Calu3 (cell line): ENCODE data around the gene POLA1. TPM values are rescaled to one million over a fixed set of nuclear protein-coding genes. Genes with fewer than 3 reads are reported as not detected.

ENCODE experiments used
- BruUV-seq: library from RNA; stranded (reverse); fragments of 400-500 nt; replicated peaks from 2 replicates; lab custom pipeline; 2021; lab: Mats Ljungman, UMichigan
- CTCF ChIA-PET: fragments of 300-600 bp; sonication (Branson Sonifier 250); formaldehyde crosslinking; loops from one replicate; lab custom pipeline; 2022; ENCODE audit warnings: antibody characterized with exemption; lab: Charles Lee
- DNase-seq: peaks from one replicate; pipeline ENCODE4 v3.0.0; 2022
- H3K27ac Mint-ChIP-seq: one replicate; pipeline ENCODE4 v1.8.0; 2022; ENCODE audit warnings: mixed read lengths; ENCODE audit not compliant: unreplicated experiment
- H3K27me3 Mint-ChIP-seq: one replicate; pipeline ENCODE4 v1.8.0; 2022; ENCODE audit warnings: mixed read lengths; ENCODE audit not compliant: unreplicated experiment
- H3K36me3 Mint-ChIP-seq: one replicate; pipeline ENCODE4 v1.8.0; 2022; ENCODE audit warnings: mild to moderate bottlenecking, moderate library complexity, mixed read lengths; ENCODE audit not compliant: insufficient read depth, unreplicated experiment
- H3K4me1 Mint-ChIP-seq: one replicate; pipeline ENCODE4 v1.8.0; 2022; ENCODE audit warnings: mild to moderate bottlenecking, low read depth, mixed read lengths; ENCODE audit not compliant: unreplicated experiment
- H3K4me3 Mint-ChIP-seq: one replicate; pipeline ENCODE4 v1.8.0; 2022; ENCODE audit warnings: mild to moderate bottlenecking, low read depth, moderate library complexity, mixed read lengths; ENCODE audit not compliant: unreplicated experiment
- H3K9me3 Mint-ChIP-seq: one replicate; pipeline ENCODE4 v1.8.0; 2022; ENCODE audit warnings: low read depth, mixed read lengths; ENCODE audit not compliant: unreplicated experiment
- intact Hi-C: fragments of 100-400 bp; cut with micrococcal nuclease; formaldehyde crosslinking; loops from one replicate; pipeline ENCODE4 v1.10.0; 2022; ENCODE audit not compliant: unreplicated experiment
- total RNA-seq: library from RNA; stranded (reverse); gene quantifications from 2 replicates; pipeline ENCODE4 v1.2.3, GENCODE V29; 2022
- TF ChIP-seq, protein P1 (sequence below): fragments of 200-600 bp; IDR thresholded peaks from one replicate; pipeline ENCODE4 v1.8.0; 2022; ENCODE audit warnings: antibody characterized with exemption; ENCODE audit not compliant: unreplicated experiment

The POLA1 gene
- total RNA-seq, 1 experiment from 2014 or later: 25.2 TPM

DNA sequence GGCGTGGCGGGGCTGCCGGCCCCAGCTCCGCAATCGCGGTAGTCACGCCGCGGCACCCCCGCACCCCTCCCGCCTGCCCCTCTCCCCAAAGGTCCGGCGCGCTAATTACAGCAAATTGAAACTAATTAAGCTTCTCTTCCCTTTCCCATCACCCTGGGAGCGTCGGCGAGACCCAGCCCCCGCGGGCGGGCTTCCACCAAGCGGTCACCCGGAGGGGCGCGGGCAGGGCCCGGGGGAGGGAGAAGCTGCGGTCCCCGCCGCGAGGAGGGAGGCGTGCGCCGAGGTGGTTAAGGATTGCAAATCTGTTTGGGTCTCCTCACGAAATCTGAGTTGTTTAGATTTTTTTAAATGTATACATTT lies 308.9 kb downstream of the POLA1 start:
- BruUV-seq: no TSS peak
- Mint-ChIP-seq H3K9me3 (no peaks in the 10 kb centered on the region), H3K27ac (peak overlapping the region; percentile 53), H3K36me3 (peaks cover 21% of the 10 kb centered on the region), H3K27me3 (peaks cover 51% of the 10 kb centered on the region), H3K4me3 (peak overlapping the region; percentile 73), H3K4me1 (peaks cover 9% of the 10 kb centered on the region)
- TF ChIP-seq, protein P1, sequence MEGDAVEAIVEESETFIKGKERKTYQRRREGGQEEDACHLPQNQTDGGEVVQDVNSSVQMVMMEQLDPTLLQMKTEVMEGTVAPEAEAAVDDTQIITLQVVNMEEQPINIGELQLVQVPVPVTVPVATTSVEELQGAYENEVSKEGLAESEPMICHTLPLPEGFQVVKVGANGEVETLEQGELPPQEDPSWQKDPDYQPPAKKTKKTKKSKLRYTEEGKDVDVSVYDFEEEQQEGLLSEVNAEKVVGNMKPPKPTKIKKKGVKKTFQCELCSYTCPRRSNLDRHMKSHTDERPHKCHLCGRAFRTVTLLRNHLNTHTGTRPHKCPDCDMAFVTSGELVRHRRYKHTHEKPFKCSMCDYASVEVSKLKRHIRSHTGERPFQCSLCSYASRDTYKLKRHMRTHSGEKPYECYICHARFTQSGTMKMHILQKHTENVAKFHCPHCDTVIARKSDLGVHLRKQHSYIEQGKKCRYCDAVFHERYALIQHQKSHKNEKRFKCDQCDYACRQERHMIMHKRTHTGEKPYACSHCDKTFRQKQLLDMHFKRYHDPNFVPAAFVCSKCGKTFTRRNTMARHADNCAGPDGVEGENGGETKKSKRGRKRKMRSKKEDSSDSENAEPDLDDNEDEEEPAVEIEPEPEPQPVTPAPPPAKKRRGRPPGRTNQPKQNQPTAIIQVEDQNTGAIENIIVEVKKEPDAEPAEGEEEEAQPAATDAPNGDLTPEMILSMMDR: no peak
- DNase-seq: no peak
- CTCF ChIA-PET: no interaction called here
- intact Hi-C loops: no loop called here

DNA sequence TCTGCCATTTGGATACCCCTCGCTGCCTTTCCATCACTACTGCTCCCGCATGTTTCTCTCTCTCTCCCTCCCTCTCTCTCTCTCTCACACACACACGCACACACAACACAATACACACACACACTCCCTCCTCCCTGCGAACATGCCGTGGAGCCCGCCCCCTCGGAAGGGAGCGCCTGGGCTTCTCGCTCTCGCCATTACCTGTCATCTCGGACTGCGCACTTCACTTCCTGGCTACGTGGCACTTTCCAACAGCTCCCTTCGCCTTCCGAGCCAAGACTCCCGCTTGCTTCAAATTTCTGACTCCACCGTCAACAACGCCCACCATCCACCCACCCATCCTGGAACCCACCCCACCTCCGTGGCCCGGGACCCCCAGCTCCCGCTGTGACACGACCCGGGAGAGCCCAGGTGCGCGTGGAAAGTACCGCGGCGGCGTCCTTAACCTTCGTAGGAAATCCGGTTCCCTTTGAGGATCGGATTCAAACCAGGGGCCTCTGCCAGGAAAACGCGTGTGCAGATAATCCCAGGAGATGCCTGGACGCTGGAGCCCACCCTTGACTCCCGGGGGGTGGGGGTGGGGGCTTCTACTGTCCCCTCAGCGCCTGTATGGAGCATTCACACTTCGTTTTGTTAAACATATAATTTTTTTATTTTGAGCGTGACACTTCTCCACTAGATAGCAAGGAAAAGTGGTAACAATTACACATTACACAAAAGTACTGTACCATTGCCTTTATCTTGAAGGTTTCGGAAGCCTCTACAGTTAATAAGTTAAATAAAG lies 309.5 kb downstream of the POLA1 start:
- Mint-ChIP-seq H3K27me3 (peaks cover 51% of the 10 kb centered on the region), H3K4me3 (peak overlapping the region; percentile 73), H3K36me3 (peaks cover 21% of the 10 kb centered on the region), H3K4me1 (peaks cover 9% of the 10 kb centered on the region), H3K27ac (peak overlapping the region; percentile 53), H3K9me3 (no peaks in the 10 kb centered on the region)
- TF ChIP-seq, protein P1: no peak
- no peak for DNase-seq
- CTCF ChIA-PET: interaction anchor here (1.0 kb wide), 1 partner anchor 33 kb away, joined by 3 read pairs; no protein-coding TSS in a partner anchor
- BruUV-seq: no TSS peak
- intact Hi-C loops: no loop called here

DNA sequence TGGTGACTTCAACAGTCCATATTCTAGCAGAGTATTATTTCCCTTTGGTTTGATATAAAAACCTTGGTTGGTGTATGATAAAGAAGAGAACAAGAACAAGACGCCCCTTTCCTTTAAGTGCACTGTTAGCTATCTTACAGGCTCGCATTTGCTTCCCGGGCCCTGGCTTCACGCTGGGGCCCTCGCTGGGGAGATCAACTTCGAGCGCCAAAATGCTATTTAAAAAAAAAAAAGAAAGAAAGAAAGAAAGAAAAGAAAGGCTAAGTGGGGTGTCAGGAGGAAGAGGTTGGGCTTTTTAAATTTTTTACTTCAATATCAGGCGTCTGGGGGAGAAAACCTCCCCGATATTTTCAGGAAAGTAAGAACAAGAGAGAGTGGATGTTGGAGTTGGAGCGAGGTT lies 310.3 kb downstream of the POLA1 start:
- no peaks in the 10 kb centered on the region for H3K9me3 Mint-ChIP-seq
- peak overlapping the region; percentile 69 for H3K4me3 Mint-ChIP-seq
- no peak for DNase-seq
- H3K36me3 Mint-ChIP-seq: peaks cover 21% of the 10 kb centered on the region
- CTCF ChIA-PET: interaction anchor here (1.0 kb wide), 1 partner anchor 32 kb away, joined by 3 read pairs; no protein-coding TSS in a partner anchor
- intact Hi-C loops: no loop called here
- H3K27me3 Mint-ChIP-seq: peaks cover 51% of the 10 kb centered on the region
- TF ChIP-seq, protein P1: no peak
- H3K27ac Mint-ChIP-seq: peak overlapping the region; percentile 81
- H3K4me1 Mint-ChIP-seq: peaks cover 9% of the 10 kb centered on the region
- no TSS peak for BruUV-seq

DNA sequence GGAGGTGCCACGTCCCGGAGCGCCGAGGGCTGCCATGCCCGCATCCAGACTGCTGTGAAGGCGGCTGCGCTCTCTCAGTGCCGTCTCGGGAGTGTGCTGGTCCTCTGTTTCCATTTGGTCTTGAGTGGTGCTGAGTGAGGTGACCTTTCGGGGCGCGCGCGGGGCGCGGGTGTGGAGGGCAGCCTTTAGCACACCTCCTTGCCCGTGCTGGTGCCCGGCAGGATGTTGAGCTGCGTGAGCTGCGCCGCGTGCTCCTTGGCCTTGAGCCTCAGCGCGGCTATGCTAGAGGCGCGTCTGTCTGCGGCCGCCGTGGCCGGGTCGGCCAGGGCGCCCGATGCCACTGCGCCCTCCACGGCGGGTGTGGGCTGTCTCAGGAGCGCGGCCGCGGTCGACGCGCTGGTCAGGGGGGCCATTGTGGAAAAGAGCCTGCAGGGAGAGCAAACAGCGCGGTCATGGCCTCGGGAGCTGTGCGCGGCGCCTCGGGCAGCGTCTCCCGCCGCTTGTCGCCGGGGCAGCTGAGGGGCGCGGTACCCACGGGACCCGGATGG lies 310.8 kb downstream of the POLA1 start:
- Mint-ChIP-seq H3K27me3 (peaks cover 51% of the 10 kb centered on the region), H3K9me3 (no peaks in the 10 kb centered on the region), H3K27ac (peak overlapping the region; percentile 81), H3K4me3 (peak overlapping the region; percentile 69), H3K36me3 (peaks cover 21% of the 10 kb centered on the region), H3K4me1 (peaks cover 9% of the 10 kb centered on the region)
- TF ChIP-seq, protein P1: no peak
- intact Hi-C loops: no loop called here
- no TSS peak for BruUV-seq
- no peak for DNase-seq
- CTCF ChIA-PET: no interaction called here
